ENCODE measurements around the gene ZBTB44.

ZBTB44 gene

DNA sequence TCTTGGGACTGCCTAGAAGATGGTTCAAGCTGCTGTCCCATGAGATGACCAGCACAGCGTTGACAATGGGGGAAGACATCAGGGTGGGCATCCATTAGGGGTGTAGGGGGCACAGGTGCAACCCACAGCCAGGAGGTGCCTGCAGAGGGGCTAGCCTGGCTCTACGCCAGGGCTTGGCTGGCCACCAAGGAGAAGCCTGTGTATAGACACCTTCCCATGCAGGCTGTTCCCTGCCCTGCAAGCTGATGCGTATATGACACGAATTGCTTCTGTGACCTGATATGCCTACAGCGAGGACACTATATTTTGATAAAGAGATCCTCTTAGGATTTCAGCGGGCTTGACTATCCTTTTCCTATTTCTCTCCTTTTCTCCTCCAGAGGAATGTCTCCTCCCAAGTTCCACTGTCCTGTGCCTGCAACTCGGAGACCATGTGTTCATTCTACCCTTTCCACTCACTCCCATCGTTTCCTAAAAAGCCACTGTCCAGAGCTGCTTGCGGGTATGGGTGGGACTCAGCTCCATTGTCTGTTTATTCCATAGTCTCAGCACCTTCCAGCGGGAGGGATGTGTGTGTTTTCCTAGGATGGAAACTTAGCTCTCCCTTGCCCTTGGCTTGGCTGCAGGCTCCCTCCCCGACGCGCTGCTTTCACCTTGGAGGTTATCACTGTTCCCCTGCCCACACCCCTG is 99.0 kb downstream of the ZBTB44 start:
- no peak for DNase-seq (ENCODE audit: low read depth in 2 of 2)

GRCh38 chr11:130214861-130215530 is 99.7 kb downstream of the ZBTB44 start:
- no peak for DNase-seq (ENCODE audit: low read depth in 2 of 2)

GRCh38 chr11:130213979-130214281 is 100.8 kb downstream of the ZBTB44 start:
- no peak for DNase-seq (ENCODE audit: low read depth in 2 of 2)

DNA sequence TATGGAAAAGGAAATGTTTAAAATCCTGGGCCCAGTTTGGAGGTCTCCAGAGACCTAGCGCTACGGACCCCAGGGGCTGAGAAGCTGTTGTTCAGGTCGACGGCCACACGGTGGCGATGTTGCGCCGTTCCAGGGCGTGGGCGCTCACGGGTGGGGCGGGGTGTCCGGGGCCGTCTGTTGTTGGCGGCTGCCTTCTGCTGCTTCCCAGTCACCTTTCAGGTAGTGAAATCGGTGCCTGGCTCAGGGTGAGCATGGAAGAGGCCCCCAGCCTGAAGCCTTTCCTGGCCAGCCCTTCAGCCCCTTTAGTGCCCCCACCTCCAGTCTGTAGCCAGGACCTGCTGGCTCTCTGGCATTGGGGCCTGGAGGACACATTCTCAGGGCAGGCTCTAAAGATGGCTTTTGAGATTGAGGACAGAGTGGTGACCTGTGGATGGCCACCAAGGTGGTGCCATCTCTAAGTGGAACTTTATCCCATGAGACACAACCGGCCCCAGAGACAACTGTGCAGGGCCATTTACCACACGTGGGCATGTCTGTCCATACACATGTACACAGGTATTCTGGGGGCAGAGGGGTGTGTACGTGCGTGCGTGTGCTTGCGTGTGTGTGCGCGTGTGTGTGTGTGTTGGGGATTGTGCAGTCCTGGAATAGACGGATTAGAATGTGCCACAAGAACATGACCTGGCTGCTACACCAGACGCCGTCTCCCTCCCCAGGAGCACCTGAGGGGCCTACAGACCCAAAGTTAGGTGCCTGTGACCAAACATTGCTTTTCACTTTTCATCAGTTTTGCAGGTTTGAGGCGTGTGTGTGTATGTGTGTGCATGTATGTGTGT is 101.4 kb downstream of the ZBTB44 start:
- peak; percentile 56 to 57 for DNase-seq (ENCODE audit: low read depth in 2 of 2)

GRCh38 chr11:130212431-130212961 is 102.2 kb downstream of the ZBTB44 start:
- no peak for DNase-seq (ENCODE audit: low read depth in 2 of 2)

- no peak for DNase-seq (ENCODE audit: low read depth in 2 of 2)
Measured at GRCh38 chr11:130211781-130212401, 102.8 kb downstream of the ZBTB44 start.

- DNase-seq (ENCODE audit: low read depth in 2 of 2): no peak
Measured at GRCh38 chr11:130211144-130211543, 103.6 kb downstream of the ZBTB44 start.

DNA sequence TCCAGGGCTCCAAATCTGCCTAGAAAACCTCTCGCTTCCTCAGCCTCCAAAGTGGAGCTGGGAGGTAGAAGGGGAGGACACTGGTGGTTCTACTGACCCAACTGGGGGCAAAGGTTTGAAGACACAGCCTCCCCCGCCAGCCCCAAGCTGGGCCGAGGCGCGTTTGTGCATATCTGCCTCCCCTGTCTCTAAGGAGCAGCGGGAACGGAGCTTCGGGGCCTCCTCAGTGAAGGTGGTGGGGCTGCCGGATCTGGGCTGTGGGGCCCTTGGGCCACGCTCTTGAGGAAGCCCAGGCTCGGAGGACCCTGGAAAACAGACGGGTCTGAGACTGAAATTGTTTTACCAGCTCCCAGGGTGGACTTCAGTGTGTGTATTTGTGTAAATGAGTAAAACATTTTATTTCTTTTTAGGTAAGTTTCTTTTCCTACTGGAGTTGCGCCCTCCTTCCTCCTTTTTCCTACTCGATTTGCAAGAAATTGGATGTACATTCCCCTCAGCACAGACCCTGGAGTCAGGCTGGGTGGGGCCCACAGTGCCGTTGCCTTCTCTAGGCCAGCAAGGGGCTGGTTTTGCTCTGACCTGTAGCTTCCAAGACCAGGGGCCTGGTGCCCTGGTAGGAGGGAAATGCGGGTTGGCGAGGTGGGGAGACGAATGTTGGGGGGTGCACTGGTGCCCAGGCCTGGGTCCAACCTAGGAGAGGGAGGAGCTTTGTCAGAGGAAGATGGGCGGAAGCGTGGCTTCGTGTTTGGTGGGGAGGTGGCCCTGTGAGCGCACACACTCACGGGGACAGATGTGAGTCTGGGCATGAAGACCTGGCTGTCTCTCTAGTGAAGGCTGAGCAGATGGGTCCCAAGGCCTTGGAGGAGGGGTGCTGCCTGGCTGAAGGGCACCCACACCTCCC is 104.5 kb downstream of the ZBTB44 start:
- DNase-seq (ENCODE audit: low read depth in 2 of 2): no peak

DNA sequence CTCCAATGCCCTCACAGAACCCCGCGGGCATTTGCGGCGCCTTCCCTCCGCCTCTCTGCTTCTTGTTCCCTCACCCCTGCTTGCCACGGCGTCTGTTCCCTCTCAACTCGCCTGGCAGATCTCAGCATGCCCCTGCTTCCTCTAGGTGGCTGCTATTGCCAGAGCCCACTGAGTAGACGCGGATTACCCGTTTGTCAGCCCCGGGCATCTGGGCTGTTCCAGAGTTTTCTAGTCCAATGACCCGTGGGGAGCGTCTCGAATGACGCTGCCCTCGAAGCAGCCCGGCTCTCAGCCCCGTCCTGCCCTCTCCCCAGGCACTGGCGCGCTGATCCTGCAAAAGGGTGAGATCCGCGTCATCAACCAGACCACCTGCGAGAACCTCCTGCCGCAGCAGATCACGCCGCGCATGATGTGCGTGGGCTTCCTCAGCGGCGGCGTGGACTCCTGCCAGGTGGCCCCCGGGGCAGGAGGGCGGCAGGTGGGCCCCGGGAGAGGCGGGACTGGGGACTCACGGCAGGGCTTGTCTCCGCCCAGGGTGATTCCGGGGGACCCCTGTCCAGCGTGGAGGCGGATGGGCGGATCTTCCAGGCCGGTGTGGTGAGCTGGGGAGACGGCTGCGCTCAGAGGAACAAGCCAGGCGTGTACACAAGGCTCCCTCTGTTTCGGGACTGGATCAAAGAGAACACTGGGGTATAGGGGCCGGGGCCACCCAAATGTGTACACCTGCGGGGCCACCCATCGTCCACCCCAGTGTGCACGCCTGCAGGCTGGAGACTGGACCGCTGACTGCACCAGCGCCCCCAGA is 105.4 kb downstream of the ZBTB44 start:
- no peak for DNase-seq (ENCODE audit: low read depth in 2 of 2)

- DNase-seq (ENCODE audit: low read depth in 2 of 2): no peak
Measured at GRCh38 chr11:130208241-130209127, 106.2 kb downstream of the ZBTB44 start.

DNA sequence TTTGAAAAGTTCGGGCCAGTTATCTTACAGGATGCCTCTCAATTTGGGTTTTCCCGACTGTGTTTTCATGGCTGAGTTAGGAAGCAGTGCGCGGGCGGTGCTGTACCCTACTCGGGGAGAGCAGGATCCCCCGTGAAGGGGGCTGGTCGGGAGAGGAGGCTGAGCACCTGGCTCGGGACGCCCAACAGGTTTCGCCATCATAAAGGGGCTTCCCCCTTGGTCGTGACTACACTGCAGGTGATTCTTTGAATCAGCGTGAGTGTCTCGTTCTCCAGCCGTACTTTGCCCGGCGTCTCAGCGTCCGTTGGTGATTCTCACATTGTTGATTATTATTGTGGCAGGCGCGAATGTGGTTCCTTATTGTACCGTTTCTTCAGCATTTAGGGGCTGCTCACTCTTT is 108.6 kb downstream of the ZBTB44 start:
- DNase-seq (ENCODE audit: low read depth in 2 of 2): no peak

GRCh38 chr11:130204703-130205095 is 110.0 kb downstream of the ZBTB44 start:
- DNase-seq (ENCODE audit: low read depth in 2 of 2): no peak

DNA sequence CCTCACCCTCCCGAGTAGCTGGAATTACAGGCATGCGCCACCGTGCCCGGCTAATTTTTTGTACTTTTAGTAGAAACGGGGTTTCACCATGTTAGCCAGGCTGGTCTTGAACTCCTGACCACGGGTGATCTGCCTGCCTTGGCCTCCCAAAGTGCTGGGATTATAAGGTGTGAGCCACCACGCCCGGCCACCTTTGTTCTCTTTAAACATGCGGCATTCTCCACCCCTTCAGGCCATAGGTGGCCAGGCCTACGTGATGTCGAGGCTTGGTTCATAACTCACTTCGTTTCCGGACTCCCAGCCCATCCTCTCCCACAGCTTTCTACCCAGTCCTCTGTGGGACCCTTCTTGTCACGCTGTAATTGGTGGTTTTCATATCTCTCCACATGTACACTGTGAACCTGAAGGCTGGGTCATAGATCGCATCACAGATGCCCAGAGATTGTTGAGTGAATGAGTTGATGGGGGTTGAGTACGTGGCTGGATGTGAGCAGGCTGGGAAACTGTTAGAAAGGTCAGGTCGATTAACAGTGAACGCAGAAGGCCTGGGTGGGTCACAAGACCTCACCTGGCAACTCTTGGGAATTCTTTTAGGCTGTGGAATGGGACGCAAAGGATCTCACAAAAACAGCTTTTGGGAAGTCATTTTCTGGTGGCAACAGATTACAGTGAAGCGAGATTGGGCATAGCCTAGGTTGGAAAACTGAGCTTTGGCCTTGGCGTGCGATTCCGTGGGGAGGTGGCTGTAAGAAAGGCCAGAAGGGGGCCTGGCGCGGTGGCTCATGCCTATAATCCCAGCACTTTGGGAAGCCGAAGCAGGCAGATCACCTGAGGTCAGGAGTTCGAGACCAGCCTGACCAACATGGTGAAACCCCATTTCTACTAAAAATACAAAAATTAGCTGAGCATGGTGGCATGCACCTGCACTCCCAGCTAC is 110.7 kb downstream of the ZBTB44 start:
- DNase-seq (ENCODE audit: low read depth in 2 of 2): no peak

- DNase-seq (ENCODE audit: low read depth in 2 of 2): no peak
Measured at GRCh38 chr11:130202818-130203689, 111.7 kb downstream of the ZBTB44 start.

DNA sequence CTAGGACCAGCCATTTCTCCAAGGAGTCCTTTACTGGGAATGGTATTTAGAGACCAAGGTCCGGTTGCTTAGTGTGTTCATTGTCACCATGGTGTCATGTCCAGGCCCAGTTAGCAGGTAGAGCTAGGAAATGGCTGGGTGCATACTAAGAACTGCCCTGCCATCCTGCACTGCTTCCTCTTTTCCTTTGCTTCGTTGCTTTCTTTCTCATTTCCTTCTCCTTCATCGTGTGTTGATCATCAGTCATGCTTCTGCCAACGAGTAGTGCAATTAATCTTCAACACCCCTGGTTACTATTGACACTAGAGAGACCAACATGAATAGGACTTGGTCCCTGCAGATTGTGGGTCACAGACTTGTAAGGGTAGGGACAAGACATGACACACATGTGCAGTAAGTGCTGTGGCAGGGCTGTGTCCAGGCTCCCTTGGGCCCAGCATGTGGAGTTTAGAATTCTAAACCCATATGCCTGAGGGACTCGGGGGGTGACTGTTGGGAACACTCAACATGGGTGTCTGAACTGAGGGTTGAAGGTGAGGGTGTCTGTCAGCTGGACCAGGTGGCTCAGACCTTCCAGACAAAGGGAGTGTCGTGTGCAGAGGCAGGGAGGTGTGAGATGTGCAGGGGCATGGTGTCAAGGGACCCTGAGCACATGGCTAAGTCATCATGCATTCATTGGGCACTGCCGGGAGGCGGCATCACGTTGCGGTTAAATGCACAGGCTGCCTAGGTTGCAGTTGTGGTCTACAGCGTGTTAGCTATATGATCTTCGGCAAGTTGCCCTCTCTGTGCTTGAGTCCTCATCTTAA is 112.5 kb downstream of the ZBTB44 start:
- no peak for DNase-seq (ENCODE audit: low read depth in 2 of 2)

GRCh38 chr11:130201026-130201425 is 113.7 kb downstream of the ZBTB44 start:
- DNase-seq (ENCODE audit: low read depth in 2 of 2): no peak
